Measurements from ENCODE around the gene PRKAG1.

Gene PRKAG1

GRCh38 chr12:49054096-49054495 is 35.5 kb upstream of the PRKAG1 start:
- Histone ChIP-seq H3K9ac (ENCODE audit: low read depth, low read length, poor library complexity, severe bottlenecking) (no peak overlapping the region), H2AFZ (ENCODE audit: low read length) (no peak overlapping the region), H3K9me3 (ENCODE audit: insufficient read depth, low read depth, low read length) (no peaks in the 10 kb centered on the region), H3K4me1 (ENCODE audit: insufficient read depth, low read length, poor library complexity, severe bottlenecking) (peaks cover 26% of the 10 kb centered on the region), H3K79me2 (ENCODE audit: insufficient read depth, low read length) (peaks cover 76% of the 10 kb centered on the region), H3K9me2 (replicated peaks; ENCODE audit: low read depth, low read length) (no peaks in the 10 kb centered on the region), H3K27me3 (ENCODE audit: insufficient read depth, low read length, poor library complexity, severe bottlenecking) (no peaks in the 10 kb centered on the region), H3F3A (ENCODE audit: low read depth) (no peaks in the 10 kb centered on the region), H4K20me1 (ENCODE audit: insufficient read depth, low read length, poor library complexity, severe bottlenecking) (peaks cover 81% of the 10 kb centered on the region), H3K4me3 (ENCODE audit: low read length, poor library complexity, severe bottlenecking) (no peak overlapping the region), H3K36me3 (ENCODE audit: insufficient read depth, low read length) (peaks cover 62% of the 10 kb centered on the region), H3K4me2 (ENCODE audit: low read depth, low read length, poor library complexity, severe bottlenecking) (peak overlapping the region; percentile 99)
- no peak for TF ChIP-seq EZH2phosphoT487 (IDR thresholded peaks at IDR 0.05; ENCODE audit: borderline replicate concordance)
- no peak for TF ChIP-seq CTCF (conservative IDR thresholded peaks at IDR 0.05; ENCODE audit: low read length)

GRCh38 chr12:49052451-49053208 is 34.1 kb upstream of the PRKAG1 start:
- no peaks in the 10 kb centered on the region for H3K9me2 ChIP-seq (replicated peaks; ENCODE audit: low read depth, low read length)
- no peak overlapping the region for H2AFZ ChIP-seq (ENCODE audit: low read length)
- H3K4me1 ChIP-seq (ENCODE audit: insufficient read depth, low read length, poor library complexity, severe bottlenecking) = peaks cover 26% of the 10 kb centered on the region
- H3F3A ChIP-seq (ENCODE audit: low read depth) = no peaks in the 10 kb centered on the region
- no peak overlapping the region for H3K4me3 ChIP-seq (ENCODE audit: low read length, poor library complexity, severe bottlenecking)
- H3K36me3 ChIP-seq (ENCODE audit: insufficient read depth, low read length) = peaks cover 77% of the 10 kb centered on the region
- peaks cover 61% of the 10 kb centered on the region for H3K79me2 ChIP-seq (ENCODE audit: insufficient read depth, low read length)
- H4K20me1 ChIP-seq (ENCODE audit: insufficient read depth, low read length, poor library complexity, severe bottlenecking) = peaks cover 66% of the 10 kb centered on the region
- TF ChIP-seq CTCF (conservative IDR thresholded peaks at IDR 0.05; ENCODE audit: low read length) = no peak; the same call in 1 of the 2 replicates
- no peak for TF ChIP-seq EZH2phosphoT487 (IDR thresholded peaks at IDR 0.05; ENCODE audit: borderline replicate concordance)
- H3K9ac ChIP-seq (ENCODE audit: low read depth, low read length, poor library complexity, severe bottlenecking) = no peak overlapping the region
- no peaks in the 10 kb centered on the region for H3K27me3 ChIP-seq (ENCODE audit: insufficient read depth, low read length, poor library complexity, severe bottlenecking)
- H3K9me3 ChIP-seq (ENCODE audit: insufficient read depth, low read depth, low read length) = no peaks in the 10 kb centered on the region
- H3K4me2 ChIP-seq (ENCODE audit: low read depth, low read length, poor library complexity, severe bottlenecking) = no peak overlapping the region

GRCh38 chr12:49051777-49052438 is 33.3 kb upstream of the PRKAG1 start:
- Histone ChIP-seq H2AFZ (ENCODE audit: low read length) (no peak overlapping the region), H3K79me2 (ENCODE audit: insufficient read depth, low read length) (peaks cover 54% of the 10 kb centered on the region), H3K9me2 (replicated peaks; ENCODE audit: low read depth, low read length) (no peaks in the 10 kb centered on the region), H3K9ac (ENCODE audit: low read depth, low read length, poor library complexity, severe bottlenecking) (no peak overlapping the region), H3K4me1 (ENCODE audit: insufficient read depth, low read length, poor library complexity, severe bottlenecking) (peaks cover 20% of the 10 kb centered on the region), H3K4me3 (ENCODE audit: low read length, poor library complexity, severe bottlenecking) (no peak overlapping the region), H3F3A (ENCODE audit: low read depth) (no peaks in the 10 kb centered on the region), H3K9me3 (ENCODE audit: insufficient read depth, low read depth, low read length) (no peaks in the 10 kb centered on the region), H3K27me3 (ENCODE audit: insufficient read depth, low read length, poor library complexity, severe bottlenecking) (no peaks in the 10 kb centered on the region), H3K36me3 (ENCODE audit: insufficient read depth, low read length) (peaks cover 84% of the 10 kb centered on the region), H3K4me2 (ENCODE audit: low read depth, low read length, poor library complexity, severe bottlenecking) (no peak overlapping the region), H4K20me1 (ENCODE audit: insufficient read depth, low read length, poor library complexity, severe bottlenecking) (peaks cover 59% of the 10 kb centered on the region)
- TF ChIP-seq EZH2phosphoT487 (IDR thresholded peaks at IDR 0.05; ENCODE audit: borderline replicate concordance) = no peak

Measured in Loucy (cell line).